ENCODE data around the gene DALRD3. TPM values are rescaled to one million over a fixed set of nuclear protein-coding genes. Genes with fewer than 3 reads are reported as not detected.
A peak's percentile ranks its signal among the peaks of the same experiment; 100 is the strongest.

DALRD3 gene
- total and polyA plus RNA-seq, 2 of the 8 experiments (the other 6 are each of a cell fraction or from before 2014, with no cell fraction given), result 30.4 to 86.5 TPM

DNA sequence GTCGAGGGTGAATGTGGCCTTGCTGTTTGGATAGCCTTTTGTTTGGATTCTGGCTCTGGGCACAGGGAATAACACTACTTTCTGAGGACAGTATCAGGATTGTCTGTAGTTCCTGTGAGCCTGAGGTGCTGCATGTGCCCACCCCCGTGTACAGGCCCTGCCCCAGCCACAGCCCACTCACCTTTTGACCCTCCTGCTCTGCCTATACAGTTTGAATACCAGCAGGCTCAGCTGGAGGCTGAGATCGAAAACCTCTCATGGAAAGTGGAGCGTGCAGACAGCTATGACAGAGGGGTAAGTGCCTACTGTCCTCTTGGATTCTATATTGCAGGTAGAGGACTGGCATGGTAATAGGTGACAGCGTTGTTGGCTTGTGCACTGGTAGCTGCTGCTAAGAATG lies 35.7 kb downstream of the DALRD3 start:
- Histone ChIP-seq H3K4me3 (ENCODE audit: extremely low read depth in 1 of 4, insufficient read depth in 2 of 4, low read depth in 3 of 4, low read length in 4 of 4) (no peak overlapping the region), H2BK5ac (ENCODE audit: low read depth, low read length) (no peak overlapping the region), H2BK120ac (replicated peaks; ENCODE audit: low read depth, low read length) (no peak overlapping the region), H3K9me3 (ENCODE audit: insufficient read depth in 2 of 2, low read depth in 1 of 2, low read length in 1 of 2) (no peaks in the 10 kb centered on the region), H3K23ac (ENCODE audit: insufficient read length) (no peak overlapping the region), H3K27me3 (replicated peaks in 1 of 4; ENCODE audit: control insufficient read depth in 3 of 4, extremely low read depth in 1 of 4, insufficient read depth in 3 of 4, low read length in 3 of 4) (no peaks in the 10 kb centered on the region), H3K4ac (replicated peaks; ENCODE audit: insufficient read length, low read depth, low read length) (no peak overlapping the region), H3K9ac (replicated peaks in 1 of 4; ENCODE audit: extremely low read depth in 1 of 4, low read depth in 3 of 4, low read length in 3 of 4) (no peak overlapping the region), H2AFZ (ENCODE audit: low read length) (no peak overlapping the region), H4K8ac (ENCODE audit: extremely low read depth, insufficient read depth, low read length) (0 out of 2 replicates have a peak overlapping the region, but pooled peaks have one; percentile 71), H3K18ac (ENCODE audit: extremely low read depth, low read length) (no peak overlapping the region), H3K79me2 (ENCODE audit: control insufficient read depth in 1 of 2, insufficient read depth in 2 of 2, low read length in 2 of 2) (no peaks in the 10 kb centered on the region), H4K91ac (replicated peaks; ENCODE audit: insufficient read length, low read length) (no peak overlapping the region), H3K23me2 (ENCODE audit: low read depth, low read length) (no peaks in the 10 kb centered on the region), H3K56ac (replicated peaks; ENCODE audit: insufficient read length, low read depth, low read length) (no peak overlapping the region), H2BK20ac (ENCODE audit: low read length) (no peak overlapping the region), H3K4me2 (ENCODE audit: insufficient read depth in 1 of 2, low read depth in 2 of 2, low read length in 2 of 2) (no peak overlapping the region), H3K14ac (ENCODE audit: insufficient read length) (no peak overlapping the region), H3K79me1 (ENCODE audit: low read depth, low read length) (peaks cover 2% of the 10 kb centered on the region; the same call in 1 of the 2 replicates), H3K4me1 (replicated peaks in 1 of 4; ENCODE audit: control insufficient read depth in 3 of 4, insufficient read depth in 4 of 4, low read length in 3 of 4) (no peaks in the 10 kb centered on the region), H2BK12ac (ENCODE audit: low read depth, low read length) (no peak overlapping the region), H2BK15ac (ENCODE audit: low read length) (no peak overlapping the region), H4K5ac (ENCODE audit: insufficient read length, low read depth, low read length) (no peak overlapping the region), H3K36me3 (ENCODE audit: control insufficient read depth in 2 of 4, insufficient read depth in 4 of 4, low read length in 3 of 4) (peaks cover 15 to 63% (median 50%) of the 10 kb centered on the region in 4 experiments), H4K20me1 (replicated peaks in 1 of 2; ENCODE audit: control insufficient read depth in 1 of 2, insufficient read depth in 2 of 2, low read length in 2 of 2) (peaks cover 3 to 11% of the 10 kb centered on the region in 2 experiments), H2AK5ac (ENCODE audit: low read depth, low read length) (no peak overlapping the region), H3K27ac (ENCODE audit: low read depth, low read length) (no peak overlapping the region)
- no peak for FAIRE-seq
- TF ChIP-seq RFX5 (IDR thresholded peaks at IDR 0.05; ENCODE audit: borderline replicate concordance, low read depth, low read length), result no peak
- no peak for TF ChIP-seq SP4 (IDR thresholded peaks at IDR 0.05; ENCODE audit: low read length)
- TF ChIP-seq CTBP2 (IDR thresholded peaks at IDR 0.05; ENCODE audit: borderline replicate concordance, insufficient read depth, insufficient read length, low read length), result no peak
- TF ChIP-seq GTF2F1 (IDR thresholded peaks at IDR 0.05; ENCODE audit: borderline replicate concordance, low read depth, low read length), result no peak
- TF ChIP-seq CBX5 (IDR thresholded peaks at IDR 0.05; ENCODE audit: low read depth, low read length), result no peak
- TF ChIP-seq BACH1 (IDR thresholded peaks at IDR 0.05; ENCODE audit: low read length), result no peak
- TF ChIP-seq, protein P1, sequence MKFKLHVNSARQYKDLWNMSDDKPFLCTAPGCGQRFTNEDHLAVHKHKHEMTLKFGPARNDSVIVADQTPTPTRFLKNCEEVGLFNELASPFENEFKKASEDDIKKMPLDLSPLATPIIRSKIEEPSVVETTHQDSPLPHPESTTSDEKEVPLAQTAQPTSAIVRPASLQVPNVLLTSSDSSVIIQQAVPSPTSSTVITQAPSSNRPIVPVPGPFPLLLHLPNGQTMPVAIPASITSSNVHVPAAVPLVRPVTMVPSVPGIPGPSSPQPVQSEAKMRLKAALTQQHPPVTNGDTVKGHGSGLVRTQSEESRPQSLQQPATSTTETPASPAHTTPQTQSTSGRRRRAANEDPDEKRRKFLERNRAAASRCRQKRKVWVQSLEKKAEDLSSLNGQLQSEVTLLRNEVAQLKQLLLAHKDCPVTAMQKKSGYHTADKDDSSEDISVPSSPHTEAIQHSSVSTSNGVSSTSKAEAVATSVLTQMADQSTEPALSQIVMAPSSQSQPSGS (IDR thresholded peaks at IDR 0.05; ENCODE audit: low read length), result no peak
- TF ChIP-seq HDAC2 (IDR thresholded peaks at IDR 0.05; ENCODE audit: borderline replicate concordance in 1 of 2, low read depth in 2 of 2, low read length in 2 of 2), result no peak
- no peak for TF ChIP-seq CREB1 (IDR thresholded peaks at IDR 0.05)
- no peak for TF ChIP-seq TAF1 (IDR thresholded peaks at IDR 0.05; ENCODE audit: low read depth, low read length)
- TF ChIP-seq CBX8 (IDR thresholded peaks at IDR 0.05; ENCODE audit: borderline replicate concordance, low read depth, low read length), result no peak
- ChIA-PET POLR2A (ENCODE audit: partially characterized antibody) (interaction anchor here (1.2 kb wide), 1 partner anchor 9 kb away, joined by 3 read pairs; no protein-coding TSS in a partner anchor), CTCF (ENCODE audit: partially characterized antibody) (interaction anchor here (1.1 to 19.9 kb wide), 3 partner anchors 16 to 33 kb away, joined by 3 to 467 read pairs (median 3); partner anchors contain the start of genes DALRD3, NDUFAF3 and WDR6)
- 90% methylated on average over 5 of the region's 5 CpGs; no CpG with 5 or more reads in 1 of the 2 experiments for WGBS, 2 experiments (ENCODE audit: extremely low coverage in 1 of 2, insufficient coverage in 1 of 2, insufficient read length in 1 of 2, insufficient replicate concordance in 2 of 2, low coverage in 1 of 2, low lambda C conversion rate in 2 of 2, missing lambda C conversion rate in 1 of 2)
- no peak for DNase-seq (ENCODE audit: low read depth in 1 of 2, low spot score in 2 of 2)
